H1 (cell line): ENCODE results near the gene DND1. TPM values are rescaled to one million over a fixed set of nuclear protein-coding genes. Genes with fewer than 3 reads are reported as not detected.

Experiments
- CTCF ChIA-PET: fragments of 300-600 bp; sonication (Branson Sonifier 250); formaldehyde crosslinking; loops from one replicate; lab custom pipeline; 2021; ENCODE audit not compliant: partially characterized antibody; lab: Charles Lee
- POLR2A ChIA-PET: fragments of 300-600 bp; sonication (Branson Sonifier 250); formaldehyde crosslinking; loops from one replicate; lab custom pipeline; 2021; ENCODE audit warnings: inconsistent platforms; ENCODE audit not compliant: partially characterized antibody; lab: Charles Lee
- DNase-seq, 2 experiments: peaks; one replicate each; pipeline versions ENCODE4 v3.0.0 to v3.0.0-alpha.2; 2010 to 2022; ENCODE audit warnings: low spot score in 2 of 2, low read depth in 1 of 2, mixed read lengths in 1 of 2
- FAIRE-seq: peaks from 2 replicates; lab custom pipeline; 2011; peaks lifted over from hg19 to GRCh38; lab: Jason Lieb, UNC
- H2AFZ ChIP-seq: 2 replicates; pipeline ENCODE4 v1.8.1; 2012; ENCODE audit warnings: low read length, inconsistent platforms
- H2AK5ac ChIP-seq: 2 replicates; pipeline ENCODE4 v1.6.1; 2013; ENCODE audit warnings: low read depth, low read length
- H2BK120ac ChIP-seq: replicated peaks from 2 replicates; pipeline ENCODE3; 2013; ENCODE audit warnings: low read depth, low read length, inconsistent platforms
- H2BK12ac ChIP-seq: 2 replicates; pipeline ENCODE4 v1.6.1; 2013; ENCODE audit warnings: low read depth, low read length
- H2BK15ac ChIP-seq: 2 replicates; pipeline ENCODE4 v1.6.1; 2013; ENCODE audit warnings: low read length
- H2BK20ac ChIP-seq: 2 replicates; pipeline ENCODE4 v1.6.1; 2013; ENCODE audit warnings: low read length
- H2BK5ac ChIP-seq: 2 replicates; pipeline ENCODE4 v1.6.1; 2013; ENCODE audit warnings: low read depth, low read length
- H3K14ac ChIP-seq: 2 replicates; pipeline ENCODE4 v1.6.1; 2013; ENCODE audit warnings: inconsistent platforms; ENCODE audit not compliant: insufficient read length
- H3K18ac ChIP-seq: 2 replicates; pipeline ENCODE4 v1.6.1; 2013; ENCODE audit warnings: low read length; ENCODE audit errors: extremely low read depth
- H3K23ac ChIP-seq: 2 replicates; pipeline ENCODE4 v1.6.1; 2013; ENCODE audit warnings: inconsistent platforms; ENCODE audit not compliant: insufficient read length
- H3K23me2 ChIP-seq: 2 replicates; pipeline ENCODE4 v1.6.1; 2013; ENCODE audit warnings: low read depth, low read length
- H3K27ac ChIP-seq: 2 replicates; pipeline ENCODE4 v1.6.1; 2011; ENCODE audit warnings: low read depth, low read length, inconsistent platforms
- H3K27me3 ChIP-seq, 4 experiments: replicated peaks in 1 of 4; 1 replicate in 1 of 4; 2 replicates in 3 of 4; pipeline versions ENCODE4 v1.6.1 to v1.8.1; 2011 to 2013; ENCODE audit warnings: low read length in 3 of 4, mild to moderate bottlenecking in 3 of 4, inconsistent platforms in 2 of 4, mixed read lengths in 2 of 4, moderate library complexity in 1 of 4; ENCODE audit not compliant: control insufficient read depth in 3 of 4, insufficient read depth in 3 of 4; ENCODE audit errors: extremely low read depth in 1 of 4
- H3K36me3 ChIP-seq, 4 experiments: 2 replicates each; pipeline versions ENCODE4 v1.6.1 to v1.8.1; 2011 to 2013; ENCODE audit warnings: mild to moderate bottlenecking in 4 of 4, low read length in 3 of 4, moderate library complexity in 2 of 4, control low read depth in 1 of 4, inconsistent platforms in 1 of 4; ENCODE audit not compliant: insufficient read depth in 4 of 4, control insufficient read depth in 2 of 4
- H3K4ac ChIP-seq: replicated peaks from 2 replicates; pipeline ENCODE3; 2013; ENCODE audit warnings: low read length, low read depth, mixed read lengths, inconsistent platforms; ENCODE audit not compliant: insufficient read length
- H3K4me1 ChIP-seq, 4 experiments: replicated peaks in 1 of 4; 1 replicate in 1 of 4; 2 replicates in 3 of 4; pipeline versions ENCODE4 v1.6.1 to v1.8.1; 2011 to 2013; ENCODE audit warnings: low read length in 3 of 4, inconsistent platforms in 2 of 4, mixed read lengths in 1 of 4; ENCODE audit not compliant: insufficient read depth in 4 of 4, control insufficient read depth in 3 of 4
- H3K4me2 ChIP-seq, 2 experiments: 2 replicates each; pipeline versions ENCODE4 v1.6.1 to v1.8.1; 2011 to 2013; ENCODE audit warnings: low read depth in 2 of 2, low read length in 2 of 2, control low read depth in 1 of 2, inconsistent platforms in 1 of 2, mild to moderate bottlenecking in 1 of 2; ENCODE audit not compliant: insufficient read depth in 1 of 2
- H3K4me3 ChIP-seq, 4 experiments: fragments of 200-600, 300-600 bp in 1 of 4; sonication (generic), shearing (Covaris generic), sonication (Bioruptor Twin) in 1 of 4; 2 replicates each; pipeline versions ENCODE4 v1.5.1 to v1.8.1; 2011 to 2016; ENCODE audit warnings: low read length in 4 of 4, low read depth in 3 of 4, control low read depth in 2 of 4, inconsistent platforms in 2 of 4, mild to moderate bottlenecking in 2 of 4, mixed read lengths in 1 of 4, moderate library complexity in 1 of 4; ENCODE audit not compliant: insufficient read depth in 2 of 4; ENCODE audit errors: extremely low read depth in 1 of 4
- H3K56ac ChIP-seq: replicated peaks from 2 replicates; pipeline ENCODE3; 2013; ENCODE audit warnings: low read depth, mild to moderate bottlenecking, mixed read lengths, low read length, inconsistent platforms; ENCODE audit not compliant: insufficient read length
- H3K79me1 ChIP-seq: 2 replicates; pipeline ENCODE4 v1.6.1; 2013; ENCODE audit warnings: low read depth, low read length, control low read depth
- H3K79me2 ChIP-seq, 2 experiments: 2 replicates each; pipeline versions ENCODE4 v1.6.1 to v1.8.1; 2012 to 2013; ENCODE audit warnings: low read length in 2 of 2, mild to moderate bottlenecking in 2 of 2, inconsistent platforms in 1 of 2; ENCODE audit not compliant: insufficient read depth in 2 of 2, control insufficient read depth in 1 of 2
- H3K9ac ChIP-seq, 4 experiments: replicated peaks in 1 of 4; 1 replicate in 1 of 4; 2 replicates in 3 of 4; pipeline versions ENCODE4 v1.6.1 to v1.8.1; 2011 to 2013; ENCODE audit warnings: low read depth in 3 of 4, low read length in 3 of 4, control low read depth in 2 of 4, mild to moderate bottlenecking in 2 of 4, moderate library complexity in 2 of 4, inconsistent platforms in 1 of 4; ENCODE audit errors: extremely low read depth in 1 of 4
- H3K9me3 ChIP-seq, 2 experiments: 2 replicates each; pipeline versions ENCODE4 v1.6.1 to v1.8.1; 2012 to 2013; ENCODE audit warnings: mild to moderate bottlenecking in 2 of 2, moderate library complexity in 2 of 2, control low read depth in 1 of 2, inconsistent platforms in 1 of 2, low read depth in 1 of 2, low read length in 1 of 2, mixed read lengths in 1 of 2; ENCODE audit not compliant: insufficient read depth in 2 of 2
- H4K20me1 ChIP-seq, 2 experiments: replicated peaks in 1 of 2; 2 replicates each; pipeline versions ENCODE3 to v1.8.1; 2011 to 2013; ENCODE audit warnings: inconsistent platforms in 2 of 2, low read length in 2 of 2, mild to moderate bottlenecking in 1 of 2; ENCODE audit not compliant: insufficient read depth in 2 of 2, control insufficient read depth in 1 of 2
- H4K5ac ChIP-seq: 2 replicates; pipeline ENCODE4 v1.6.1; 2013; ENCODE audit warnings: low read length, low read depth, mixed read lengths, inconsistent platforms; ENCODE audit not compliant: insufficient read length
- H4K8ac ChIP-seq: 2 replicates; pipeline ENCODE4 v1.8.0; 2013; ENCODE audit warnings: mild to moderate bottlenecking, moderate library complexity, low read length, inconsistent platforms; ENCODE audit not compliant: insufficient read depth; ENCODE audit errors: extremely low read depth
- H4K91ac ChIP-seq: replicated peaks from 2 replicates; pipeline ENCODE3; 2013; ENCODE audit warnings: low read length, mixed read lengths, inconsistent platforms; ENCODE audit not compliant: insufficient read length
- ASH2L ChIP-seq: fragments of 200-600, 300-600 bp; sonication (generic); IDR thresholded peaks from one replicate; pipeline ENCODE4 v1.7.1; 2017; ENCODE audit warnings: low read length
- CTCF ChIP-seq, 3 experiments: IDR thresholded peaks; 1 replicate in 2 of 3; 2 replicates in 1 of 3; pipeline versions ENCODE4 v1.5.1 to v1.6.1; 2011; ENCODE audit warnings: low read length in 3 of 3, mild to moderate bottlenecking in 3 of 3, inconsistent platforms in 2 of 3, low read depth in 1 of 3, moderate library complexity in 1 of 3; ENCODE audit not compliant: insufficient read depth in 1 of 3; ENCODE audit errors: control extremely low read depth in 1 of 3
- EZH2 ChIP-seq: fragments of 200-600 bp; sonication (generic); IDR thresholded peaks from 2 replicates; pipeline ENCODE4 v1.7.1; 2012; ENCODE audit warnings: low read depth, mild to moderate bottlenecking, moderate library complexity, low read length, inconsistent platforms; ENCODE audit not compliant: severe bottlenecking
- PHF8 ChIP-seq: fragments of 200-600 bp; sonication (generic); conservative IDR thresholded peaks from 2 replicates; pipeline ENCODE4 v1.7.1; 2012; ENCODE audit warnings: low read depth, mild to moderate bottlenecking, inconsistent platforms, low read length, moderate library complexity
- SIRT6 ChIP-seq: IDR thresholded peaks from one replicate; pipeline ENCODE4 v1.7.1; 2012; ENCODE audit warnings: low read length, inconsistent platforms
- WGBS, 2 experiments: shearing (Covaris generic) in 1 of 2; methylation state at CpG; one replicate each; pipeline versions ENCODE4 v1.1.6 to v1.1.7; 2013 to 2015; ENCODE audit warnings: low lambda C conversion rate in 2 of 2, mixed read lengths in 2 of 2, inconsistent platforms in 1 of 2, low coverage in 1 of 2, missing lambda C conversion rate in 1 of 2; ENCODE audit not compliant: insufficient replicate concordance in 2 of 2, insufficient coverage in 1 of 2, insufficient read length in 1 of 2; ENCODE audit errors: extremely low coverage in 1 of 2, missing lambda C conversion rate in 1 of 2; 5-methylcytosine and 5-hydroxymethylcytosine counted together
- polyA plus RNA-seq, 7 experiments: library from polyadenylated mRNA; depleted of rRNA in 3 of 7; stranded (reverse) in 5 of 7; unstranded in 2 of 7; fragments of >200 nt in 5 of 7; fragments of 200-250 nt in 2 of 7; gene quantifications; 1 replicate in 5 of 7; 2 replicates in 1 of 7; 4 replicates in 1 of 7; pipeline versions ENCODE4 v1.2.1 to v1.2.3, GENCODE V29; 2011 to 2013; ENCODE audit warnings: missing spikeins in 2 of 7, mixed read lengths in 2 of 7
- total RNA-seq: library from RNA; stranded (reverse); fragmentation: NEBNext Ultra II Directional; extraction: Animal tissue kit (Norgen Biotek cat#: 25700); gene quantifications from 2 replicates; pipeline ENCODE4 v1.2.1, GENCODE V29; 2021

The DND1 gene
- total and polyA plus RNA-seq, 2 of the 8 experiments (the other 6 are each of a cell fraction or from before 2014, with no cell fraction given): 0.41 to 2.1 TPM

- Histone ChIP-seq H2BK15ac (no peak overlapping the region), H4K8ac (peak overlapping the region; percentile 25; the same call in 1 of the 2 replicates), H2AK5ac (no peak overlapping the region), H3K4ac (no peak overlapping the region), H2BK12ac (no peak overlapping the region), H3K4me2 (no peak overlapping the region), H2BK20ac (no peak overlapping the region), H3K56ac (no peak overlapping the region), H4K91ac (no peak overlapping the region), H3K23me2 (no peaks in the 10 kb centered on the region), H3K79me1 (no peaks in the 10 kb centered on the region), H3K79me2 (no peaks in the 10 kb centered on the region), H2AFZ (no peak overlapping the region), H3K4me3 (no peak overlapping the region), H3K36me3 (no peaks in the 10 kb centered on the region), H3K9ac (no peak overlapping the region), H3K14ac (no peak overlapping the region), H3K27ac (no peak overlapping the region), H3K27me3 (no peaks in the 10 kb centered on the region), H4K20me1 (no peaks in the 10 kb centered on the region), H2BK120ac (no peak overlapping the region), H3K23ac (no peak overlapping the region), H3K4me1 (no peaks in the 10 kb centered on the region), H3K18ac (no peak overlapping the region), H2BK5ac (no peak overlapping the region), H4K5ac (no peak overlapping the region), H3K9me3 (peaks cover 22 to 30% of the 10 kb centered on the region in 2 experiments; a peak in 3 of 4 replicates)
- ChIA-PET CTCF (interaction anchor here (0.6 kb wide), 1 partner anchor 117 kb away, joined by 3 read pairs; no protein-coding TSS in a partner anchor), POLR2A (no interaction called here)
- TF ChIP-seq ASH2L (no peak), CTCF (IDR thresholded peaks at IDR 0.05; ENCODE audit: control extremely low read depth in 1 of 3, insufficient read depth in 1 of 3, low read depth in 1 of 3, low read length in 3 of 3) (no peak), EZH2 (no peak), PHF8 (no peak), SIRT6 (no peak)
- WGBS, 2 experiments: 94% methylated on average over 36 of the region's 36 CpGs; no CpG with 5 or more reads in 1 of the 2 experiments
- FAIRE-seq (no peak), DNase-seq (no peak)
Observed at GRCh38 chr5:140631831-140632365, 41.5 kb downstream of the DND1 start.
